HEK293T (cell line): Measurements from ENCODE around the gene PDZD7.

Experiments
- CTCF ChIA-PET: fragments of 350-600 bp; formaldehyde crosslinking; extraction: SDS; loops from one replicate; lab custom pipeline; 2021; ENCODE audit warnings: antibody characterized with exemption, inconsistent platforms; lab: Yijun Ruan, JAX
- POLR2A ChIA-PET: fragments of 350-600 bp; formaldehyde crosslinking; extraction: SDS; loops from one replicate; lab custom pipeline; 2020; ENCODE audit warnings: antibody characterized with exemption, inconsistent platforms; lab: Yijun Ruan, JAX
- DNase-seq: peaks from one replicate; pipeline ENCODE4 v3.0.0; 2012; ENCODE audit warnings: mixed read lengths; ENCODE audit errors: extremely low spot score
- ARNT ChIP-seq: fragments of 450-650 bp; IDR thresholded peaks from 2 replicates; pipeline ENCODE4 v1.6.1; 2017; ENCODE audit warnings: mild to moderate bottlenecking
- BHLHE40 ChIP-seq: fragments of 450-650 bp; IDR thresholded peaks from 2 replicates; pipeline ENCODE4 v1.6.1; 2016; ENCODE audit warnings: mild to moderate bottlenecking, moderate library complexity, borderline replicate concordance
- CTBP1 ChIP-seq: fragments of 450-650 bp; IDR thresholded peaks from 2 replicates; pipeline ENCODE4 v1.6.1; 2016; ENCODE audit warnings: borderline replicate concordance
- ELF4 ChIP-seq: fragments of 450-650 bp; IDR thresholded peaks from 2 replicates; pipeline ENCODE4 v1.6.1; 2017; ENCODE audit warnings: antibody characterized with exemption
- FOXA1 ChIP-seq: fragments of 450-650 bp; IDR thresholded peaks from 2 replicates; pipeline ENCODE4 v1.6.1; 2016; ENCODE audit warnings: mild to moderate bottlenecking
- FOXK2 ChIP-seq: fragments of 450-650 bp; IDR thresholded peaks from 2 replicates; pipeline ENCODE4 v1.6.1; 2016; ENCODE audit warnings: mild to moderate bottlenecking
- FOXM1 ChIP-seq: fragments of 450-650 bp; IDR thresholded peaks from 2 replicates; pipeline ENCODE4 v1.6.1; 2017; ENCODE audit warnings: mild to moderate bottlenecking, borderline replicate concordance
- HDGF ChIP-seq: fragments of 450-650 bp; IDR thresholded peaks from 2 replicates; pipeline ENCODE4 v1.6.1; 2017; ENCODE audit warnings: antibody characterized with exemption, borderline replicate concordance
- L3MBTL2 ChIP-seq: fragments of 450-650 bp; conservative IDR thresholded peaks from 2 replicates; pipeline ENCODE4 v1.6.1; 2016; ENCODE audit warnings: mild to moderate bottlenecking
- LEF1 ChIP-seq: fragments of 450-650 bp; IDR thresholded peaks from 2 replicates; pipeline ENCODE4 v1.6.1; 2017; ENCODE audit warnings: mild to moderate bottlenecking, borderline replicate concordance
- NFRKB ChIP-seq: fragments of 450-650 bp; IDR thresholded peaks from 2 replicates; pipeline ENCODE4 v1.6.1; 2016; ENCODE audit warnings: mild to moderate bottlenecking, moderate library complexity
- SP1 ChIP-seq: fragments of 450-650 bp; IDR thresholded peaks from 2 replicates; pipeline ENCODE4 v1.6.1; 2017
- SUZ12 ChIP-seq: fragments of 450-650 bp; IDR thresholded peaks from 2 replicates; pipeline ENCODE4 v1.6.1; 2016; ENCODE audit warnings: mild to moderate bottlenecking
- TARDBP ChIP-seq: fragments of 450-650 bp; IDR thresholded peaks from 2 replicates; pipeline ENCODE4 v1.6.1; 2016
- ZNF384 ChIP-seq: fragments of 450-650 bp; IDR thresholded peaks from 2 replicates; pipeline ENCODE4 v1.6.1; 2016
- TF ChIP-seq, protein P1 (sequence below): fragments of 450-650 bp; IDR thresholded peaks from 2 replicates; pipeline ENCODE4 v1.6.1; 2016

The PDZD7 gene

DNA sequence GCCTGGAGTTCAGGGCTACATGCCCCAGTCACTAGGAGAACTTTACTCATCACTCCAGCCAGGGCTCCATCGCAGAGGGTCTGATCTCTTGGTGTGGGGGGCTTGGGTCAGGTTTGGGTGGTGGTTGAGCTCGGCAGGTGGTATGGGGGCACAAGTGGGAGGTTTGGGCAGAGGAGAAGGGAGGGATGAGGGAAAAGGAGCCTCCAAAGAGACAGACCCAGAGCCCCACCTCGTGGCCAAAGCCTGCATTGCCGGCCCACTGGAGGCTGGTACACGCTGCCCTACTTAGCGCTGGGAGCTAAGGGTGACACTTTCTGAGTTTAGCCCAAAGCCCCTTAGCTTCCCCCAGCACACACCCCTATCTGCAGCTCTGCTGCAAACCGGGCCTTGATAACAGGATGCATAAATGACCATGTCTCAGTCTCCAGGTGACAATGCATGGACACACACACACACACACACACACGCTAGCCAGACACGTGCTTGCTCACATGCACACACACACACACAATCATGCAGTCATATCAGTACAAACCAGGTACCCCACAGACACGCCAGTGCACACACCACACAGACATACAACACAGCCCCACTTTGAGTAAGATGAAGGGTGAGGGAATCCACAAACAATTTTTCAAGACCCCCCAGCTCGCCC lies 16.6 kb downstream of the PDZD7 start:
- POLR2A ChIA-PET: interaction anchor here (0.9 to 3.3 kb wide), 6 partner anchors 13 to 27 kb away, joined by 3 to 20 read pairs (median 4); partner anchors contain the start of genes LZTS2, MRPL43, PDZD7 and SFXN3
- DNase-seq: peak; percentile 84
- TF ChIP-seq HDGF: no peak
- no peak for TF ChIP-seq LEF1
- TF ChIP-seq SUZ12: no peak
- no peak for TF ChIP-seq TARDBP
- no peak for TF ChIP-seq FOXA1
- no peak for TF ChIP-seq L3MBTL2
- TF ChIP-seq ELF4: no peak
- no peak for TF ChIP-seq NFRKB
- TF ChIP-seq SP1: no peak
- TF ChIP-seq FOXK2: no peak
- no peak for TF ChIP-seq BHLHE40
- no peak for TF ChIP-seq CTBP1
- no peak for TF ChIP-seq ARNT
- TF ChIP-seq, protein P1, sequence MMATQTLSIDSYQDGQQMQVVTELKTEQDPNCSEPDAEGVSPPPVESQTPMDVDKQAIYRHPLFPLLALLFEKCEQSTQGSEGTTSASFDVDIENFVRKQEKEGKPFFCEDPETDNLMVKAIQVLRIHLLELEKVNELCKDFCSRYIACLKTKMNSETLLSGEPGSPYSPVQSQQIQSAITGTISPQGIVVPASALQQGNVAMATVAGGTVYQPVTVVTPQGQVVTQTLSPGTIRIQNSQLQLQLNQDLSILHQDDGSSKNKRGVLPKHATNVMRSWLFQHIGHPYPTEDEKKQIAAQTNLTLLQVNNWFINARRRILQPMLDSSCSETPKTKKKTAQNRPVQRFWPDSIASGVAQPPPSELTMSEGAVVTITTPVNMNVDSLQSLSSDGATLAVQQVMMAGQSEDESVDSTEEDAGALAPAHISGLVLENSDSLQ: no peak
- CTCF ChIA-PET: interaction anchor here (0.5 to 3.3 kb wide), 18 partner anchors 10 to 1660 kb away, joined by 3 to 50 read pairs (median 5); partner anchors contain the start of genes LZTS2, PDZD7 and SFXN3

- TF ChIP-seq CTBP1 (no peak), FOXM1 (no peak)
- ChIA-PET CTCF (interaction anchor here (1.2 to 3.3 kb wide), 8 partner anchors 13 to 50 kb away, joined by 3 to 50 read pairs (median 9); partner anchors contain the start of genes PDZD7 and SFXN3), POLR2A (interaction anchor here (0.6 to 3.3 kb wide), 2 partner anchors 17 to 1440 kb away, joined by 4 to 20 read pairs; no protein-coding TSS in a partner anchor)
- DNase-seq: no peak
Measured at GRCh38 chr10:101013365-101013825, 17.5 kb downstream of the PDZD7 start.

GRCh38 chr10:101012525-101013364 lies 18.2 kb downstream of the PDZD7 start:
- DNase-seq: peak; percentile 82
- ChIA-PET CTCF (interaction anchor here (1.8 to 2.6 kb wide), 4 partner anchors 10 to 22 kb away, joined by 7 to 25 read pairs (median 10); partner anchors contain the start of gene LZTS2), POLR2A (interaction anchor here (1.9 to 4.1 kb wide), 2 partner anchors 14 to 19 kb away, joined by 6 to 27 read pairs; partner anchors contain the start of gene LZTS2)
- TF ChIP-seq TARDBP (no peak), HDGF (no peak), BHLHE40 (no peak), ARNT (no peak), ZNF384 (no peak), LEF1 (no peak), L3MBTL2 (no peak)
- TF ChIP-seq, protein P1: no peak

GRCh38 chr10:101011517-101012423 lies 19.2 kb downstream of the PDZD7 start:
- TF ChIP-seq CTBP1: no peak
- ChIA-PET POLR2A (interaction anchor here (1.9 to 4.1 kb wide), 2 partner anchors 14 to 18 kb away, joined by 6 to 27 read pairs; partner anchors contain the start of gene LZTS2), CTCF (interaction anchor here (0.6 to 3.1 kb wide), 9 partner anchors 9 to 1097 kb away, joined by 3 to 25 read pairs (median 7); partner anchors contain the start of genes LZTS2, PDZD7 and SFXN3)
- DNase-seq: peak; percentile 67

DNA sequence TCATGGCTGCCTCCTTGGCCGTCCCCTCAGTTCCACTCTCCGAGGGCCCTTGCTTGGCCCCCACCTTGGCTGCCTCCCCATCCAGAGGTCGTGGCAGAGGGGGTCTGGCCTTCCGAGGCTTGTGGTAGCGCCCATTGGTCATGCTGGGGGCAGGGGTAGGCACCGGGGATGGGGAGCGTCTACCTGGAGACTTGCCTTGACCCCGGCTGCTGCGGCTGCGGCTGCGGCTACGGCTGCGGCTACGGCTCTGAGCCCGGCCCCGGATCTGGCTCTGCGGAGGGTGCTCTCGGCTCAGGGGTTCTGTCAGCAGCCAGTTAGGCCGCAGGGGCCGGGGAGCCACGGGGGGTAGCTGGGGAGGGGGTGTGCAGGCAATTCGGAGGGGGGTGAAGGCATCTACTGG lies 20.6 kb downstream of the PDZD7 start:
- CTCF ChIA-PET: interaction anchor here (1.0 to 3.1 kb wide), 5 partner anchors 8 to 19 kb away, joined by 4 to 12 read pairs (median 7); partner anchors contain the start of gene LZTS2
- TF ChIP-seq HDGF: no peak
- TF ChIP-seq, protein P1: no peak
- no peak for TF ChIP-seq ARNT
- no peak for TF ChIP-seq CTBP1
- no peak for TF ChIP-seq FOXA1
- no peak for TF ChIP-seq LEF1
- TF ChIP-seq FOXM1: no peak
- no peak for TF ChIP-seq ELF4
- DNase-seq: no peak
- POLR2A ChIA-PET: interaction anchor here (4.1 kb wide), 1 partner anchor 12 kb away, joined by 27 read pairs; the partner anchor contains the start of gene LZTS2
